ENCODE results near the gene DMD.
"Not testable (repeated sequence)": the region's sequence is repeated elsewhere in the genome, so short reads cannot be mapped to it uniquely, and the experiment has no call there.

Gene DMD

GRCh38 chrX:31547416-31547815 is 1663.9 kb downstream of the DMD start:
- no peak for DNase-seq (ENCODE audit: low read depth in 1 of 2, low spot score in 1 of 2)

GRCh38 chrX:31546126-31546525 is 1665.2 kb downstream of the DMD start:
- no peak for DNase-seq (ENCODE audit: low read depth in 1 of 2, low spot score in 1 of 2)

- no peak for DNase-seq (ENCODE audit: low read depth in 1 of 2, low spot score in 1 of 2)
Observed at GRCh38 chrX:31545726-31546125, 1665.6 kb downstream of the DMD start.

- DNase-seq (ENCODE audit: low read depth in 1 of 2, low spot score in 1 of 2), result no peak
Observed at GRCh38 chrX:31545191-31545590, 1666.2 kb downstream of the DMD start.

GRCh38 chrX:31543634-31544033 is 1667.7 kb downstream of the DMD start:
- DNase-seq (ENCODE audit: low read depth in 1 of 2, low spot score in 1 of 2), result no peak

GRCh38 chrX:31542566-31542965 is 1668.8 kb downstream of the DMD start:
- no peak for DNase-seq (ENCODE audit: low read depth in 1 of 2, low spot score in 1 of 2)

GRCh38 chrX:31540313-31540712 is 1671.0 kb downstream of the DMD start:
- no peak for DNase-seq (ENCODE audit: low read depth in 1 of 2, low spot score in 1 of 2)

GRCh38 chrX:31527455-31528126 is 1683.8 kb downstream of the DMD start:
- DNase-seq (ENCODE audit: low read depth in 1 of 2, low spot score in 1 of 2), result no peak

- no peak for DNase-seq (ENCODE audit: low read depth in 1 of 2, low spot score in 1 of 2)
Observed at GRCh38 chrX:31523884-31524536, 1687.3 kb downstream of the DMD start.

GRCh38 chrX:31522760-31523159 is 1688.6 kb downstream of the DMD start:
- no peak for DNase-seq (ENCODE audit: low read depth in 1 of 2, low spot score in 1 of 2)

- DNase-seq (ENCODE audit: low read depth in 1 of 2, low spot score in 1 of 2), result no peak
Observed at GRCh38 chrX:31521941-31522340, 1689.4 kb downstream of the DMD start.

- no peak for DNase-seq (ENCODE audit: low read depth in 1 of 2, low spot score in 1 of 2)
Observed at GRCh38 chrX:31516527-31516926, 1694.8 kb downstream of the DMD start.

GRCh38 chrX:31508338-31508737 is 1703.0 kb downstream of the DMD start:
- no peak for DNase-seq (ENCODE audit: low read depth in 1 of 2, low spot score in 1 of 2)

- DNase-seq (ENCODE audit: low read depth in 1 of 2, low spot score in 1 of 2), result no peak
Observed at GRCh38 chrX:31506928-31507327, 1704.4 kb downstream of the DMD start.

- no peak for DNase-seq (ENCODE audit: low read depth in 1 of 2, low spot score in 1 of 2)
Observed at GRCh38 chrX:31506360-31506759, 1705.0 kb downstream of the DMD start.

GRCh38 chrX:31500921-31501320 is 1710.4 kb downstream of the DMD start:
- DNase-seq (ENCODE audit: low read depth in 1 of 2, low spot score in 1 of 2), result no peak

GRCh38 chrX:31499109-31499508 is 1712.2 kb downstream of the DMD start:
- no peak for DNase-seq (ENCODE audit: low read depth in 1 of 2, low spot score in 1 of 2)

GRCh38 chrX:31497086-31497485 is 1714.3 kb downstream of the DMD start:
- no peak for DNase-seq (ENCODE audit: low read depth in 1 of 2, low spot score in 1 of 2)

GRCh38 chrX:31487951-31488350 is 1723.4 kb downstream of the DMD start:
- no peak for DNase-seq (ENCODE audit: low read depth in 1 of 2, low spot score in 1 of 2)

- no peak for DNase-seq (ENCODE audit: low read depth in 1 of 2, low spot score in 1 of 2)
Observed at GRCh38 chrX:31483336-31483735, 1728.0 kb downstream of the DMD start.

GRCh38 chrX:31480696-31481095 is 1730.7 kb downstream of the DMD start:
- no peak for DNase-seq (ENCODE audit: low read depth in 1 of 2, low spot score in 1 of 2)

- no peak for DNase-seq (ENCODE audit: low read depth in 1 of 2, low spot score in 1 of 2)
Observed at GRCh38 chrX:31471229-31471628, 1740.1 kb downstream of the DMD start.

- not testable (repeated sequence) for DNase-seq (ENCODE audit: low read depth in 1 of 2, low spot score in 1 of 2)
Observed at GRCh38 chrX:31470753-31471152, 1740.6 kb downstream of the DMD start.
